ENCODE data around the gene TMEM100. TPM values are rescaled to one million over a fixed set of nuclear protein-coding genes. Genes with fewer than 3 reads are reported as not detected.

The TMEM100 gene
- total and polyA plus RNA-seq, 10 of the 15 experiments (the other 5 are each of a cell fraction or from before 2014, with no cell fraction given) = not detected

DNA sequence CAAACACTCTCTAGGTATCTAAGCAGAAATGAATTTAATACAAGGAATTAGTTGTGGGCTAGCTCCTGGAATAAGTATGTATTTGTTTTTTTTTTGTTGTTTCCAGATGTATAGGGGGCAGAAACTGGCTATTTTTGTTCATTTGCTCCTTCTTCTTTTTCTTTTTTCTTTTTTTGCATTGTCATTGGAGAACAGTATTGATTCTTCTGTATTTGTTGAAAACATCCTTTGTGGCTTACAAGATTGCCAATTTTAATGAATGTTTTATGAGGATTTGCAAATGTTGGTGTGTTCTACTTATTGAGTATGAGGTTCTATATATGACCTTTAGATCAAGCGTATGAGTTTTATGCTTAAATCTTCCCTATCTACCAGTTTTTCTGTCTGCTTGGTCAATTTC lies 22.6 kb upstream of the TMEM100 start:
- intact Hi-C loops (cut with micrococcal nuclease; ENCODE audit: unreplicated experiment) = no loop called here
- RAD21 ChIA-PET (ENCODE audit: unreplicated experiment) = no interaction called here
- SMC1A ChIA-PET (ENCODE audit: uncharacterized antibody, unreplicated experiment) = no interaction called here
- no peaks in the 10 kb centered on the region for H4K20me1 ChIP-seq (ENCODE audit: control insufficient read depth, insufficient read depth)
- POLR2A ChIA-PET = interaction anchor here (0.7 kb wide), 1 partner anchor 330 kb away, joined by 5 read pairs; no protein-coding TSS in a partner anchor
- no TSS peak for BruUV-seq (replicated peaks)
- CTCF ChIA-PET = interaction anchor here (0.7 kb wide), 1 partner anchor 144 kb away, joined by 3 read pairs; no protein-coding TSS in a partner anchor
- H3K79me2 ChIP-seq (ENCODE audit: control insufficient read depth, insufficient read depth, low read length) = no peaks in the 10 kb centered on the region
- H3K27me3 ChIP-seq (replicated peaks in 1 of 2; ENCODE audit: control insufficient read depth in 2 of 2, insufficient read depth in 2 of 2, low read length in 1 of 2) = no peaks in the 10 kb centered on the region
- peaks cover 6% of the 10 kb centered on the region; the same call in 1 of the 2 replicates for H3K4me1 ChIP-seq (ENCODE audit: control insufficient read depth, insufficient read depth, low read length)
- TF ChIP-seq, protein P1, sequence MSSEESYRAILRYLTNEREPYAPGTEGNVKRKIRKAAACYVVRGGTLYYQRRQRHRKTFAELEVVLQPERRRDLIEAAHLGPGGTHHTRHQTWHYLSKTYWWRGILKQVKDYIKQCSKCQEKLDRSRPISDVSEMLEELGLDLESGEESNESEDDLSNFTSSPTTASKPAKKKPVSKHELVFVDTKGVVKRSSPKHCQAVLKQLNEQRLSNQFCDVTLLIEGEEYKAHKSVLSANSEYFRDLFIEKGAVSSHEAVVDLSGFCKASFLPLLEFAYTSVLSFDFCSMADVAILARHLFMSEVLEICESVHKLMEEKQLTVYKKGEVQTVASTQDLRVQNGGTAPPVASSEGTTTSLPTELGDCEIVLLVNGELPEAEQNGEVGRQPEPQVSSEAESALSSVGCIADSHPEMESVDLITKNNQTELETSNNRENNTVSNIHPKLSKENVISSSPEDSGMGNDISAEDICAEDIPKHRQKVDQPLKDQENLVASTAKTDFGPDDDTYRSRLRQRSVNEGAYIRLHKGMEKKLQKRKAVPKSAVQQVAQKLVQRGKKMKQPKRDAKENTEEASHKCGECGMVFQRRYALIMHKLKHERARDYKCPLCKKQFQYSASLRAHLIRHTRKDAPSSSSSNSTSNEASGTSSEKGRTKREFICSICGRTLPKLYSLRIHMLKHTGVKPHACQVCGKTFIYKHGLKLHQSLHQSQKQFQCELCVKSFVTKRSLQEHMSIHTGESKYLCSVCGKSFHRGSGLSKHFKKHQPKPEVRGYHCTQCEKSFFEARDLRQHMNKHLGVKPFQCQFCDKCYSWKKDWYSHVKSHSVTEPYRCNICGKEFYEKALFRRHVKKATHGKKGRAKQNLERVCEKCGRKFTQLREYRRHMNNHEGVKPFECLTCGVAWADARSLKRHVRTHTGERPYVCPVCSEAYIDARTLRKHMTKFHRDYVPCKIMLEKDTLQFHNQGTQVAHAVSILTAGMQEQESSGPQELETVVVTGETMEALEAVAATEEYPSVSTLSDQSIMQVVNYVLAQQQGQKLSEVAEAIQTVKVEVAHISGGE (CRISPR knock-in tag; IDR thresholded peaks at IDR 0.05) = no peak
- TF ChIP-seq SUZ12 (IDR thresholded peaks at IDR 0.05; ENCODE audit: unreplicated experiment) (no peak), TCF3 (IDR thresholded peaks at IDR 0.05; ENCODE audit: borderline replicate concordance, insufficient read depth, low read depth, low read length) (no peak), TBL1XR1 (IDR thresholded peaks at IDR 0.05; ENCODE audit: low read depth, low read length) (no peak), KDM1A (IDR thresholded peaks at IDR 0.05; ENCODE audit: borderline replicate concordance) (no peak), CBX5 (IDR thresholded peaks at IDR 0.05; ENCODE audit: low read depth) (no peak), HDGF (IDR thresholded peaks at IDR 0.05) (no peak), SIX5 (IDR thresholded peaks at IDR 0.05; ENCODE audit: low read depth, low read length, severe bottlenecking) (no peak), SMARCA5 (IDR thresholded peaks at IDR 0.05) (no peak), IRF4 (IDR thresholded peaks at IDR 0.05; ENCODE audit: low read depth, low read length) (no peak), TAF1 (IDR thresholded peaks at IDR 0.05; ENCODE audit: borderline replicate concordance, low read depth, low read length) (no peak), POU2F2 (IDR thresholded peaks at IDR 0.05; ENCODE audit: borderline replicate concordance, low read depth, low read length) (no peak), NRF1 (conservative IDR thresholded peaks at IDR 0.05; ENCODE audit: low read depth, low read length) (no peak), MEF2A (IDR thresholded peaks at IDR 0.05; ENCODE audit: insufficient read depth, low read depth, low read length) (no peak)
- TF ChIP-seq, protein P2, sequence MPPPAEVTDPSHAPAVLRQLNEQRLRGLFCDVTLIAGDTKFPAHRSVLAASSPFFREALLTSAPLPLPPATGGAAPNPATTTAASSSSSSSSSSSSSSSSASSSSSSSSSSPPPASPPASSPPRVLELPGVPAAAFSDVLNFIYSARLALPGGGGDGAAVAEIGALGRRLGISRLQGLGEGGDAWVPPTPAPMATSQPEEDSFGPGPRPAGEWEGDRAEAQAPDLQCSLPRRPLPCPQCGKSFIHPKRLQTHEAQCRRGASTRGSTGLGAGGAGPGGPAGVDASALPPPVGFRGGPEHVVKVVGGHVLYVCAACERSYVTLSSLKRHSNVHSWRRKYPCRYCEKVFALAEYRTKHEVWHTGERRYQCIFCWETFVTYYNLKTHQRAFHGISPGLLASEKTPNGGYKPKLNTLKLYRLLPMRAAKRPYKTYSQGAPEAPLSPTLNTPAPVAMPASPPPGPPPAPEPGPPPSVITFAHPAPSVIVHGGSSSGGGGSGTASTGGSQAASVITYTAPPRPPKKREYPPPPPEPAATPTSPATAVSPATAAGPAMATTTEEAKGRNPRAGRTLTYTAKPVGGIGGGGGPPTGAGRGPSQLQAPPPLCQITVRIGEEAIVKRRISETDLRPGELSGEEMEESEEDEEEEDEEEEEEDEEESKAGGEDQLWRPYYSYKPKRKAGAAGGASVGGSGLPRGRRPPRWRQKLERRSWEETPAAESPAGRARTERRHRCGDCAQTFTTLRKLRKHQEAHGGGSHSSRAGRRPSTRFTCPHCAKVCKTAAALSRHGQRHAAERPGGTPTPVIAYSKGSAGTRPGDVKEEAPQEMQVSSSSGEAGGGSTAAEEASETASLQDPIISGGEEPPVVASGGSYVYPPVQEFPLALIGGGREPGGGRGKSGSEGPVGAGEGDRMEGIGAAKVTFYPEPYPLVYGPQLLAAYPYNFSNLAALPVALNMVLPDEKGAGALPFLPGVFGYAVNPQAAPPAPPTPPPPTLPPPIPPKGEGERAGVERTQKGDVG (CRISPR knock-in tag; IDR thresholded peaks at IDR 0.05) = no peak
- TF ChIP-seq, protein P3, sequence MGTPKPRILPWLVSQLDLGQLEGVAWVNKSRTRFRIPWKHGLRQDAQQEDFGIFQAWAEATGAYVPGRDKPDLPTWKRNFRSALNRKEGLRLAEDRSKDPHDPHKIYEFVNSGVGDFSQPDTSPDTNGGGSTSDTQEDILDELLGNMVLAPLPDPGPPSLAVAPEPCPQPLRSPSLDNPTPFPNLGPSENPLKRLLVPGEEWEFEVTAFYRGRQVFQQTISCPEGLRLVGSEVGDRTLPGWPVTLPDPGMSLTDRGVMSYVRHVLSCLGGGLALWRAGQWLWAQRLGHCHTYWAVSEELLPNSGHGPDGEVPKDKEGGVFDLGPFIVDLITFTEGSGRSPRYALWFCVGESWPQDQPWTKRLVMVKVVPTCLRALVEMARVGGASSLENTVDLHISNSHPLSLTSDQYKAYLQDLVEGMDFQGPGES (IDR thresholded peaks at IDR 0.05) = no peak
- no peak overlapping the region for H2AFZ ChIP-seq (ENCODE audit: control insufficient read depth, low read depth, low read length)
- H3K27ac ChIP-seq (ENCODE audit: control insufficient read depth, insufficient read depth) = no peak overlapping the region
- in situ Hi-C loops (cut with MboI) = no loop called here
- WGBS (ENCODE audit: insufficient coverage, insufficient replicate concordance, low lambda C conversion rate, missing lambda C conversion rate) = 37% methylated on average over 1 of the region's 1 CpG
- ATAC-seq (no peak), DNase-seq (ENCODE audit: low read depth, low spot score) (no peak), FAIRE-seq (no peak)
- H3K9ac ChIP-seq (ENCODE audit: control insufficient read depth, insufficient read depth, low read length) = no peak overlapping the region
- no peak overlapping the region for H3K4me3 ChIP-seq
- H3K4me2 ChIP-seq (ENCODE audit: control insufficient read depth, insufficient read depth) = no peak overlapping the region
- H3K9me3 ChIP-seq (replicated peaks; ENCODE audit: control insufficient read depth, insufficient read depth, low read length) = no peaks in the 10 kb centered on the region
- H3K36me3 ChIP-seq (ENCODE audit: control insufficient read depth in 2 of 2, insufficient read depth in 2 of 2, low read length in 1 of 2) = no peaks in the 10 kb centered on the region

Data from GM12878 (cell line).